NOMO-1 treated with DMSO at 0.1 percent for 48 hours (cell line): Measurements from ENCODE around the gene DGKI.

Experiments used
- DNase-seq: peaks from one replicate; lab custom pipeline; 2025; ENCODE audit not compliant: unreplicated experiment; lab: John Stamatoyannopoulos, UW

Gene DGKI

DNA sequence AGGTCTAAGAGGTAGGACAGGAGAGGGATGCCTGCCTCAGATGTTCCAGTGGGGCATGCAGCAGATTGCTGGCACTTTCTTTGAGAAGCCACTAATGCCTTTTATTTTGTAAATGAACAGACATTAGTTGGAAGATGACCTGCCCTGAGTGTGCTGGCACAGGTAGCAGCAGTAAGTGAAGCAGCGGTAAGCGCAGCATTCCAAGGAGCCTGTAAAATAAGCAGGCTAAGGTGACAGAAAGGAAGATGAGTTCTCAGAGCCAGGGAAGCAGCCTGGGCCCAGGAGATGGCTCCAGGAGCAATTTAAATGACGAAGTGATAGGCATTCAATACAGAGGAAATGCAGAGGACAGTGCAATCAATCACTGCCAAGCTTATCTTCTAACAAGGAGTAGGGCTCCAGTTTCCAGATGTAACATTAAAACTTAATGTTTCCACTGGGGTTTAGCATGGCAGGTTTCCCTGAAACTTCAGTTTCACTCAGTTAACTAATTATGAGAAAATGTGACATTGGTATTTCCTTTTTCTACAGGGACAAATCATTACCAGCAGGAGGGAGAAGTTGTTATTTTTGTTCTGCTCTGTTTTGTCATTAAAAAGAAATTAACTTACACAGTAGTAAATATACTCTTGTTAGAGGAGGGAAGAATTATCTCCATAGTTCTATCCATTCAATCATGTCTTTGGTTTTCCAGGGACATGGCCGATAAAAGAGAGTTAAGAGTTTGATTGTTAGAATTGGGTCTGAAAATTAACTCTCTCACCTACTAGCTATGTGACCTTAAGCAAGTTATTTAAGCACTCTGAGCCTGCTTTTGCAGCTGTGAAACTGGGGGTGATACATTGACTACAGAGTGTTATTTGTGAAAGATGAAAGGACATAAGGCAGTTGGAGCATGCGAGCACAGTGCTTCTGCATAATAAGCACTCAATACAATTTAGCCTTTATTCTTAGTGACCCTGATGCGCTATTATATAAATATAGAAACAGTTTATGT is 406.6 kb downstream of the DGKI start:
- no peak for DNase-seq

DNA sequence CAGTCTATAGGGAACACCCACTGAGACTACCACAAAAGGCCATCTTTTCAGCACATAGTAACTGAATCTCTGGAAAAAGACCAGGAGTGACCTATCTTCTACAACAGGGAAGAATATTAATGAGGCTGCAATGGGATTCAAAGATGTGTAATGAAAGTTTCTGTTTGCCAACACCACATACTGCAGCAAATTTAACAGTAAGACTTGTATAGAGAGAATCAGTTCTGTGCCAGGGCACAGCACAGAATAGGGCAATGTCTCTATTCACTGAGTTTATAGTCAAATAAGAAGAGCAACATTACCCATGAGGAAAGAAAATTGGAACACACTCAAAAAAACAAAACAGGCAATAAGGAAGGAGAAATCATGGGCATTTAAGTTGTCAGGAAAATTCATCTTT is 411.8 kb downstream of the DGKI start:
- DNase-seq, result no peak

- no peak for DNase-seq
Measured at GRCh38 chr7:137434530-137434929, 412.2 kb downstream of the DGKI start.

- no peak for DNase-seq
Measured at GRCh38 chr7:137423321-137423720, 423.5 kb downstream of the DGKI start.

DNA sequence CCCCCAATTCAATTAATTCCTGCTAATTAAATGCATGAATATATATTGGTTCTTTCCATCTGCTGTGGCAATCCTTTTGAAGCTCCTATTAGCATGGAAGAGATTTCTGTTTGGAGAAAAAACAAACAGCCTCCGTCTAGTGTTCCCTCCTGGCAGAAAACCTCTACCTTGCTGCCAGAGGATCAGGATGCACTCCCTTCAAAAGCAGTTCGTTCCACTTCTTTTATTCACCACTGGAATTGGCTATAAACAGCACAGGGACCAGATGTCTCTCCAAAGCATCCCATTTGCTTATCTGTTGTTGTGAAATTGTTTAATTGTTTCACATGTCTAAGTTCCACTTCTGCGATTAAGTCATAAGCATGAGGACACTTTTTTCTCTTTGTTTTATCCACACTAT is 425.4 kb downstream of the DGKI start:
- DNase-seq, result no peak

GRCh38 chr7:137418841-137419240 is 427.9 kb downstream of the DGKI start:
- DNase-seq, result no peak

- DNase-seq, result no peak
Measured at GRCh38 chr7:137417464-137417863, 429.3 kb downstream of the DGKI start.

DNA sequence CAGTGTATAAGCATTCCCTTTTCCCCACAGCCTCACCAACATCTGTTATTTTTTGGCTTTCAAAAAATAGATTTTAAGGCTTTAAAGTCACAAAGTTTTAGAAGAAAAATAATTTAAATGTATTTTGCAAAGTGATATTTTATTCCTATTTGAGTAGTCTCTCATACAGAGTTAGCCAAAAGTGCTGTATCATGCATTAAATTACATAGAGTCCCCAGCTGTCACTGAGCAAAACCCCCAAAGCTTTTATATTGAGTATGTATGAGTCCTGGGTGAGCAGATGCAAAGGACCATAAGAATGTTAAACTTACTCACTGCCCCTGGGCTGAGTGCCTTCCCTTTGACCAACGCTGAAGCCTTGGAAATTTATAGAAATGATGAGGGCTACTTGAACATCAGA is 432.9 kb downstream of the DGKI start:
- no peak for DNase-seq

- DNase-seq, result no peak
Measured at GRCh38 chr7:137411446-137411845, 435.3 kb downstream of the DGKI start.

GRCh38 chr7:137408126-137408525 is 438.6 kb downstream of the DGKI start:
- no peak for DNase-seq

DNA sequence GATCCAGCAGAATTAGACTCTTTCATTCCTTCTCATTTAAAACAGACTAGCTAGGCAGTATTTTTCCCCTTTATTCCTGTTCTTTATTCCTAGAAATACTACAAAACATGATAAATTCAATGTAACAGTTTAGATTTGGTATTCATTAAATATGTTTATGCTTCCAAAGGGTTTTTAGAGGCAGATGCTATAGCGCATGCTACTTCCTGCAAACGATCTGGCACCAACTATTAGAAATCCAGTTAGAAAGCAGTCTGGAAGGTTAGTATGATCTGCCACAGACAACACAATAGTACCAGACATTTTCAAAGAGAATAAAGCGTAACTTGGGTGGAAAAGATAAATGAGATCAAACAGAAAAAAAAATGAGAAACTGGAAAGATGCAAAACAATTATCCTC is 439.7 kb downstream of the DGKI start:
- DNase-seq, result no peak

DNA sequence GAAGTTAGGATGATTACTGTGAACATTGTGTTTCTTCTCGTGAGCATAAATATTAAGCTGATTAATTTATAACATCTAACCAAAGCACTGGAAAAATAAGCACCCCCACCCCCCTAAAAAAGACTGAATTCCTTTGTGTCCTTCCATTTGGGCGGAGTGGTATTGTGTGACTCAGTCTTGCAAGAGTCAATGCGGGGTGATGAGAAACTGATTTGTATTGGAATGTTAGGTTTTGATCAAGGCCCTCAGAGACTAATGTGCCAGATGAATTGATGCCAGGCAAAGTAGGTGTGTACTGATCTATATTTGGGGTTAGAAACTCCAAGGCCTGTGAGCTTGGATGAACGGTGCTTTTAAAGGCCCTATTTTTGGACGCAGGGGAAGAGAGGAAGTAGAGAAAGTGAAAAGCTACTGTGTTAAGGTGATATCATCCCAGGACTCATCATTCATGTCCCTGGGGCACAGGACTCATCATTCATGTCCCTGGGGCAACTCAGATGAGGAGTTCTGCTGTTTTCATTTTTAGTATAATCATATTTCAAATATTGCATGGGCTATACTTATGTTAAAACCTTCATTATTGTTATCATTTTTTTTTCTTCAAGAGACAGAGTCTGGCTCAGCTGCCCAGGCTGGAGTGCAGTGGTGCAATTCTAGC is 442.0 kb downstream of the DGKI start:
- no peak for DNase-seq

GRCh38 chr7:137403353-137403695 is 443.4 kb downstream of the DGKI start:
- DNase-seq, result no peak

DNA sequence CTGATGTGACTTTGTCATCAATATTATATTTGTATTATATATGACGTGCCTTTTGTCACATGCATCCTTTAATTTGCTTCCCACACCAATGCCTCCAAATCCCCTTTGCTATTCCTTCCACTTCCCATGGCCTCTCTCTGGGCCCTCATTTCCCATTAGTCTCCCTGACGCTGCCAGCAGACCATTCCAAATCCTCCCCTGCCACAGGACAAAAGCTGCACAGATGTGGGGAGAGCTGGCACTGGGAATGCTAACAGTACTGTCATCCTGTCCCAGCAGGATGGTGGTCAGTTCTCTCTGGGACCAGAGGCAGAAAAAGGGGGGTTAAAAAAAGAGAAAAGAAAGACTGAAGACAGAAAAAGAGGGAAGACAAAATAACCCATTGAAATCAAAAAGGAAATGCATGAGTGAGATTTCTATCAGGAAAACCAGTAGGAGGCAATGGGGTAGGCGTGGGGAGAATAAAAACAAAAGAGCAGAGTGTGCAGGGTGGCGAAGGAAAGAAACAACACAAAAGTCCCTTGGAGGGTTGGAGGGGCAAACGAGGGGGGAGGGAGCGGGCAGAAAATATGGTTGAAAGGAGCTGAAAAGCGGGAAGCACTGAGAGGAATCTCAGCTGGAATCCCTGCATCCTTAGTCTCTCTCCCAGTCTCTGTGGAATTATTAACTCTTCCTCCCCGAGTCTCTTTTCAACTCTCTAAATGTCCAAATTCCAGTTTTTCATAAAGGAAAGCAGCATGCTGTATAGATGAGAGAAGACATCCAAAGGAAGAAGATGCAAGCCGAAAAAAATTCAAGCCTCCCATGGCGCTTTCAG is 444.0 kb downstream of the DGKI start:
- DNase-seq, result no peak

GRCh38 chr7:137399827-137400823 is 446.6 kb downstream of the DGKI start:
- no peak for DNase-seq

DNA sequence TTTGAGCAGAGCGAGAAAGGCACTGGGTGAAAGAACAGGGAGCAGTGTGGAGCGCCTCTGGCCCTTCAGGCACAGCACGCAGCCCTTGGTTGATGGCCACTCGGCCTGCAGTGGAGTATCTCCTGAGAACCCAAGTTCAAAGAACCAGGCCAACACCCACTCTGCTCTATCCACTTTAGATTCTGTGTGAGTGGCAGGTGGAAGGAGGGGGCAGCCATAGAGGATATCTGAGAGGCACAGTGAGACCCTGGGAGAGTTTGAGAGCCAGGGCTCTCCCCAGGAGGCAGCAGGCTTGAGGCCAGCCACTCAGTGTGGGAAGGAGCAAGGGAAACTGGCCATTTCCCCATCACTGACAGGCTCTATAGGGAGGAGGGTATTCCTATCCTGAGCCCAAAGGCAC is 450.7 kb downstream of the DGKI start:
- no peak for DNase-seq

- no peak for DNase-seq
Measured at GRCh38 chr7:137395420-137395819, 451.4 kb downstream of the DGKI start.

DNA sequence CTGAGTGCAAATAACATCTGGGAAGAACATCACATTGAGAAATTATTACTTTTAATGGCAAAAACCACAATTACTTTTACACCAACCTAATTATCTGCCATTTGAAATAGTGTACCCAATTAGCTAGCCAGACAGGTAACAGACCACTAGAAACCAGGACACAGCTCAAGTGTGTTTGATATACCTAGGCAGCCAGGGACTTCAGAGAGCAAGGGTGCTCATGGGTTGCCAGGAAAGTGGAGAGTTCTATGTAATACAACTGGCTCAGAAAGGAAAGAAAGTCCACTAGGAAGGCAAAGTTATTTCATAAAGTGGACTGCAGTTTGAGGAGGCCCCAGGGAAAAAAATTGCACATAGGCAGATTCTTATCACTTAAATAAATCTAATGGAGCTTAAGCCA is 453.2 kb downstream of the DGKI start:
- no peak for DNase-seq

DNA sequence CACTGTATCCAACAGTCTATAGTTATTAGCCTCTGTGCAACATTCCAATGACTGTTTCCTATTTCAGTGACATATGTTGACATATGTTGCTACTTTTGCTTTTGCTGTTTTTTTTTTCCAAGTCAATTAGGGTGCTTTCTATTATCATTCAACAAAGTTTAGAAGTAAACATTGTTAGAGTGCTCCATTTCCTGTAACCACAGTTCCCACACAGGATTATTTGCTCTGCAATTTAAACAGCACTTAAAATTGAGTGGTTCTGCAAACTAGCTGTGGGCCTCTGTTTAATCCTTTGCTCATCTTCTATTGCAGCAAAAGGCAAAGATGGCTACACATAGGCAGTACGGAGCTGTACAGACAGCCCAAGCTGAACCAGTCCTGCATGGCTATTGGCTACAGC is 456.7 kb downstream of the DGKI start:
- no peak for DNase-seq

GRCh38 chr7:137388916-137389315 is 457.9 kb downstream of the DGKI start:
- DNase-seq, result no peak
